Measurements from ENCODE around the gene KIF17.

Gene KIF17

DNA sequence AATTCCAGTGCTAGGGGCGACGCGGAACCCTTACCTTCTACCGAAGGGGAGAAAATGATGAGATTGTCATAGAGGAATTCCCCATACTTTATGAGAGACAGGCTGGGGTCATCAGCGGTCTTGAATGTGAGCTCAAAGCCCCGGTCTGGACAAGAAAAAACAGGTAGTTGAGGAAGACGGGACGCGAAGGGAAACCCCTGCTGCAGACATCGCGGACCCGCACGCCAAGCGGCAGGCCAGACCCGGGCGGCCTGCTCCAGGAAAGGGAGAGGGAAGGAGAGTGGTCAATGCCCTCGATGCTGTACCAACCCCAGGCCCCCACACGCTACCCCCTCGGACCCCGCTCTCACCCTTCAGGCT is 57.0 kb downstream of the KIF17 start:
- peak; percentile 5 for DNase-seq (ENCODE audit: low read depth)

DNA sequence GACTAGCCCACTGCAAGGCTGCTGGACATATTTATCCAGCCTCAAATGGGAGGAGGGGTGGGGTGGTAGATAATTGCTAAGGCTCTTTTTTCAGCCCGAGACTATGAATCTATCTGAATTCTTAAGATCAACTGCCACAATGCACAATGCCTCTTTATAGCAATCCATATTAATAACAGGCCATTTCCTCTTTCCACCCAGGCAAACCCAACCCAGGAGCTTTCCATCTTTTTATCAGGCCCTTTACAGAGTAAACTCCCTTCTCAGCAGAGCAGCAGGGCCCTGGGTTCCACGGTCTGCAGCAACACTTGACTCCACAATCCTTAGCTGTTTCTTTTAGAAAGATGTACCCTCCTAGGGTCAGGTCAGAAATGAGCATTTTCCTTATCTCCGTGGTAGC is 57.4 kb downstream of the KIF17 start:
- DNase-seq (ENCODE audit: low read depth), result no peak

DNA sequence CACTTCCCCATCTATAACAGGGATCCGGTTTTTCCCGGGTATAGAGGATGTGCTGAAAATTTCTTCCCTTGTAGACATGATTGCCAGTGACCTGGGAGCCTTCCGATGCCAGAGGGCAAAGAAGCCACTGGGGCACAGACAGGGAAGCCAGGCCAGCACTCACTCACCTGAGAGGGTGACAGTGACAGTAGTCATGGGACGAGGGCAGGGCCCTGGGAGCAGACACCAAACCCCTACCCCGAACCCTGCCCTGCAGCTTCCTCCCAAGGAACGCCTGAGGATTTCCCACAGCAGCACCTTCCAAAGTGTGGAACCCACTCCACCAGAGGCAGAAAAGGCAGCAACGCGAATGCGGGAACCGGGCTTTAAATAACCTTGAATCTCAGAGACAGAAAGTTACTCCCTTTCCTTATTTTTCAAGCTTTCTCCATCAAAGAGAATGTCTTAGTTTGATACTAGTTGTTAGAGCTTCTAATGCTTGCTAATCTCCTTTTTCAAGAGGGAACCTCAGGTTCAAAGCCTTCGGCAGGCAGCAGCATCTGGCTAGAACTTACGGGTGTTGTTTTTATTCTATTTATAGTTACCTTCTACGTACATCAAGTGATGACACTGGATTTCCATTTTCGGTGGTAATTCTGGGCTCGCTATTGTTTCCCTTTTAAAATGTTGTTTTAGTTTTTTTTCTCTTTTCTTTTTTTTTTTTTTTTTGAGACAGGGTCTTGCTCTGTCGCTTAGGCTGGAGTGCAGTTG is 59.5 kb downstream of the KIF17 start:
- no peak for DNase-seq (ENCODE audit: low read depth)

DNA sequence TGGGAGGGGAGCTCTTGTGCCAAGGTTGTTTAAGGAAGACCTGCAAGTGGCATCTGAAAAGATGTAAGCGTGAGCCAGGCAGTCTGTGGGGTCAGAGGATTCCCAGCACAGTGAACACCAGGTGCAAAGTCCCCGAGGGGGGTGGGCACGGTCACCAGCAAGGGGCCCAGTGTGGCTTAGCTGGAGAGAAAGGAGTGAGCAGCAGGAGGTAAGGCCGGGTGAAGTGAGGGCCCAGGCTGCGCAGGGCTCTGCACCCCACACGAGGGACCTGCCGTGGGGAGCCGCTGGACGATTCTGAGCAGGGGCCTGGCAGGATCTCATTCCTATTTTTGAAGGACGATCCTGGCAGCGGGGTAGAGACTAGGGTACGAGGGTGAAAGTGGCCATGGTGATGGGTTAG is 60.8 kb downstream of the KIF17 start:
- no peak for DNase-seq (ENCODE audit: low read depth)

DNA sequence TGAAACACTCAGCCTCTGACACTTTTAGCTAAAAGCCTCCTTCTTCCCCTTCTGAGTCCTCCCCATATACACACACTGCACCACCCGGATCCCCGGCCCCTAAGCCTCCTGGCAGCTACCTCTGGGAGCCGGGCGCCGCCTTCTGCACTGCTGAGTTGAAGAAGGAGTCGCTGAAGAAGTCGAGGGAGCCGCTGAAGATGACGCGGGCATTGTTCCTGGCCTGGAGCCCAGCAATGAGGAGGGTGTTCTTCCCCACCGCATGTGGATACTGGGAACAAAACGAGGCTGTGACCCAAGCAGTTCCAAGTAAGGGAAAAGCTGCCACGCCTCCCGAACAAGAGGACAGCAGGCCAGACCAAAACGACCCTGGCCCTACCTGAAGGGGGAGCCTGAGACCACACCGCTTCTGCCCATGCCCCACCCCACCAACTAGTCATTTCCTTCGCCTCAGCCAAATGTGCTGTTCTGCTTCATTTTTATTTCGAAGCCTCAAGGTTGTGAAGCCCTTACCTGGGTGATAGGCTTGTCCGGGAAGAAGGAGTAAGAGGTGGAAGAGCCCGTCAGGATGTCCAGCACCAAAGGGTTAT is 63.6 kb downstream of the KIF17 start:
- no peak for DNase-seq (ENCODE audit: low read depth)

DNA sequence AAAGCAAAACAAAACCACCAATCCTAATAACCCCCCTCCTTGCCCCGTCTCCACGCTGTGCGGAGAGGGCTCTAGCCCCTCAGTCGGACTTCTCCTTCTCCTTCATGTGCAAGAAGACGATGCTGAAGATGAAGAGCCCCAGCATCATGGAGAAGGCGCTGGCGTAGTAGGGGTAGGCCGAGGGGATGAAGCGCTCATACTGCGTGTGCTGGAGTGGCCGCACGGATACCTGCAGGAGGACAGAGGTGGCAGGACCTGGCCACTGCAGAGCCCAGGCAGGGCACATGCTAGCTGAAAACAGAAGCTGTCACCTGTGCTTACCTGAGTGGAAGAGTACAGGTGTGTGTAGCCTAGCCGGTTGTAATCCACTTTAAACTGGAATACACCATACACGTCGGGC is 65.5 kb downstream of the KIF17 start:
- DNase-seq (ENCODE audit: low read depth), result no peak

DNA sequence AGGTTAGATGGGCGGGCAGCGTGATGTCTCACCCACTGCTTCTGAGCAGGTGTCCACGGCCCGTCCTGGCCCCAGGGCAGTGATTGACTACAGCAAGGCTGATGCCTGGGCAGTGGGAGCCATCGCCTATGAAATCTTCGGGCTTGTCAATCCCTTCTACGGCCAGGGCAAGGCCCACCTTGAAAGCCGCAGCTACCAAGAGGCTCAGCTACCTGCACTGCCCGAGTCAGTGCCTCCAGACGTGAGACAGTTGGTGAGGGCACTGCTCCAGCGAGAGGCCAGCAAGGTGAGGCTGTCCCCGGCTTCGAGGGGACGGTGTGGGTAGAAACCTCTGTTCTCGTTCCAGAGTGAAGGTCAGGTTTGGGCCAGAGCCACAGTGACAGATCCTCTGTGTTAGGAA is 68.9 kb downstream of the KIF17 start:
- no peak for DNase-seq (ENCODE audit: low read depth)

DNA sequence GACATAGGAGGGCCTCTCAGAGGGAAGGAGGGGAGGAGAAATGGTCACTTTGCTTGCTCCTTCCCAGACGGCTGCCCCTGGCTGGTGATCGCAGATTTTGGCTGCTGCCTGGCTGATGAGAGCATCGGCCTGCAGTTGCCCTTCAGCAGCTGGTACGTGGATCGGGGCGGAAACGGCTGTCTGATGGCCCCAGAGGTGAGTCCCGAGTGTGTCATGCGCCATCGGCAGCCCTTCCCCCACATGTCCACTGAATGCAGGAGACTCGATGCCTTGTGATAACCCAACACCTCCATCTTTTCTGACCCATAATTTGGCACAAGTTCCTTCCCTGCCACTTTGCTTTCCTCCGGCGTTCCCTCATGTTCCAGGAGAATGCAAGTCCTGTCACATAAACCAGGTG is 69.4 kb downstream of the KIF17 start:
- DNase-seq (ENCODE audit: low read depth), result no peak

DNA sequence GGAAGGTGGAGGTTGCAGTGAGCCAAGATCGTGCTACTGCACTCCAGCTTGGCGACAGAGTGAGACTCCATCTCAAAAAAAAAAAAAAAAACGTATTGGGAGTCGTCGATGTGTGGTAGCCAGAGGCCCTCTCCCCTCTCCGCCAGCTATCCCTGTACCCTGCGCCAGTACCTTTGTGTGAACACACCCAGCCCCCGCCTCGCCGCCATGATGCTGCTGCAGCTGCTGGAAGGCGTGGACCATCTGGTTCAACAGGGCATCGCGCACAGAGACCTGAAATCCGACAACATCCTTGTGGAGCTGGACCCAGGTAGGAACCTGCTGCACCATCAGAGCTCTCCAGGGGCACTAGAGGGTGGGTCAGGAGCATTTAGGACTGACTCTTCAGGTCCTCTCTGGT is 72.4 kb downstream of the KIF17 start:
- DNase-seq (ENCODE audit: low read depth), result no peak

DNA sequence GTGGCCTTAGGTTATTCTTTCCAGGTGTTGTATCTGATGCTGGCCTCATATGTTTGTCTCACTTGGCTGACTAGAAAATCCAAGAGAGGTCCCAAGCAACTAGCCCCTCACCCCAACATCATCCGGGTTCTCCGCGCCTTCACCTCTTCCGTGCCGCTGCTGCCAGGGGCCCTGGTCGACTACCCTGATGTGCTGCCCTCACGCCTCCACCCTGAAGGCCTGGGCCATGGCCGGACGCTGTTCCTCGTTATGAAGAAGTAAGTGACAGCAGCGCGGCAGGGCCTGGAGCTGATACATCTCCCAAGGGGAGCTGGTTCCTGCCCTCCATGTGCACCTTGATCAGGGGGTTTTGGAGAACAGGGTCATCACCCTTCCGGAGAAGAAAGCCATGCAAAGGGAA is 73.4 kb downstream of the KIF17 start:
- DNase-seq (ENCODE audit: low read depth), result no peak

DNA sequence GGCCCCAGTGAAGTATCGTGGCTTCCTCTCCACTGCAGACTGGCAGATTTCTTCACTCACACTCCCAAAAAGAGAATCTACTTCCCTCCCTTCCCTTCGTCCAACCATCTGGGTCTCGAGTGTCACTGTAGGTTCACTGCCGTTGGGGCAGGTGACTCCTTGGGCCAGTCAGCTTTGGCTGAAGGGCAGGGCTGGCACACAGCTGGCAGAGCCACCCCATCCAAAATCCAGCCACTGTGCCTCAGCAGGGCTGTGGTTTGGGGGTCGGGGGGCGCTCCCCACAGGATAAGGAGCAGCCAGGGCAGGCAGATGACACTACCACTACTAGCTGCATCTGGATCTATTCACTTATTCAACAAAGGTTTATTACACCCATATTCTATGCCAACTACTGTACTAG is 74.7 kb downstream of the KIF17 start:
- DNase-seq (ENCODE audit: low read depth), result no peak

DNA sequence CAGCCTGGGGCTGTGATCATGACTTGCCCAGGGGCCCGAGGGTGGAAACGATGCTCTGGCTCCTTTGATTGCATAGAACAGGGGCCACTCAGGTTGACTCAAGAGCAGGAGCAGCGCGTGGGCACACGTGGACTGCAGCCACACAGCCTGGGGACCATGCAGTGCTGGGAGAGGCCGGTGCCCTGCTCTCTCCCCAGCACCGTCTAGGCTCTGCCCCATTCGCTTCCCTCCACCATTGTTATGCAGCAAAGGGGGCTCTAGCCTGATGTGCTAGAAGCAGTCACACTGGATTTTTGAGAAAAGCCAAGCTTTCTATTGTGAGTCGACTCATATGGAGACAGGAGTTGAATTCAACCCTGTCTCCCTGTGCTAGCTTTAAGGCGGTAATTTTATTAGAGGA is 75.8 kb downstream of the KIF17 start:
- no peak for DNase-seq (ENCODE audit: low read depth)

DNA sequence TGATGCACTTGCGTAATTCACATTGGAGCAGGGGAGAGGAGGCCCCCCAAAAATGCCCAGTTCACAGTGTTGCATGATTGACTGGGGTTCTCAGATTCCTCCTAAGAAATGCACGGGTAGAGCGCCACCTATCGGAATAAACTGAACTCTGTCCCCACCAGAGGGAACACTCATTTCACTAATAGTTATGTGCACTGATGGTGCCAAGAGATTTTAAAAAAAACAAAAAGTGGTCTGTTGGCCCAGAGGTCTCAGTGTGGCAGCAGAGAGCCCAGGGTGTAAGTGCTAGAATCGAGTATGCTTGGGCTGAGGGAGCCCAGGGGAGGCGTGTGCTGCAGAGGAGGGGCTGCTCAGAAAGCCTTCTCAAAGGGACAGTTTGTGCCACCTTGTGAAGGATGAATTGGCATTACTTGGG is 77.6 kb downstream of the KIF17 start:
- DNase-seq (ENCODE audit: low read depth), result peak; percentile 34

DNA sequence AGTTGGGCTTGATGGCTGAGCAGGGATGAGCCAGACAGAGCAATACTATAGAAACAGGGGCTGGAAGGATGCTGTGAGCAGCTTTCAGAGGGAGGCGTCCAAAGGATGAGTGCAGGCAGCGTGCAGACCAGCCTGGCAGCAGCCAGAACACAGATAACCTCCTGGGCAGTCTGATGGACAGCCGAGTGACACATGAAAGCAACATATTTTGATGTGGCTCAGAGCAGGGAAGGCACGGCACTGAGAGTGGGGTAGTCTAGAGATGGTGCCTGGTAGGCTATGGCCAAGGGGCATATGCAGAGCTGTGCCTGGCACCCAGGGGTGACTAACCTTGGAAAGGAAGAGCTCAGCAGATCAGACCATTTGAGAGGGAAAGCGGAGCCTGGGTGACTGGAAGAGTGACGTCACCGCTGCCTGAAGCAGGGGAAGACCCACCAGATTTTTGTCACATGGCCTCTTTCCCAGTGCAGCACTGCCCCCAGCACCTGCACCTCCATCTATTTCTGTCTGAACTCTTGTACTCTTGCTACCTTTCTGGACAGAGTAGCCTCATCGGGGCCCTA is 80.9 kb downstream of the KIF17 start:
- DNase-seq (ENCODE audit: low read depth), result no peak

DNA sequence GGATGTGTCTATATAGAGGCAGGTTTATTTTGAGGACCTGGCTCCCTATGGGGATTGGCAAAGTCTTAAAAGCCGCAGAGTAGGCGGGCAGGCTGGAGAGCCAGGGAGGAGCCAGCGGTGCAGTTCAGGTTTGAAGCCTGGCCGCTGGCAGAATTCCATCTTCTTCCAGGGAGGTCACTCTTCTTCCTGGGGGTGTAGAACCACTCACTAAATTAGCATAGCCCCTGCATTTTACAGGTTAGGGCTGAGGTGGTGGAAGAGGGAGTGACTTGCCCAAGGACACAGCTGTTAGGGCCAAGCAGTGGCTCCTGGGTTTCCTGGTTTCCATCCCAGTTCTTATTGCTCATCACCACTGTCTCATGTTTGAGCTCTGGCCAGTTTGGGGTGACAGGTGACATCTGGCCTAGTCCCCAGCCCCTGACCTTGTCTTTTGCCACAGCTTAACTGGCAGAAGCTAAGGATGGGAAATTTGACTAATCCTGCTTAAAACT is 83.2 kb downstream of the KIF17 start:
- no peak for DNase-seq (ENCODE audit: low read depth)

DNA sequence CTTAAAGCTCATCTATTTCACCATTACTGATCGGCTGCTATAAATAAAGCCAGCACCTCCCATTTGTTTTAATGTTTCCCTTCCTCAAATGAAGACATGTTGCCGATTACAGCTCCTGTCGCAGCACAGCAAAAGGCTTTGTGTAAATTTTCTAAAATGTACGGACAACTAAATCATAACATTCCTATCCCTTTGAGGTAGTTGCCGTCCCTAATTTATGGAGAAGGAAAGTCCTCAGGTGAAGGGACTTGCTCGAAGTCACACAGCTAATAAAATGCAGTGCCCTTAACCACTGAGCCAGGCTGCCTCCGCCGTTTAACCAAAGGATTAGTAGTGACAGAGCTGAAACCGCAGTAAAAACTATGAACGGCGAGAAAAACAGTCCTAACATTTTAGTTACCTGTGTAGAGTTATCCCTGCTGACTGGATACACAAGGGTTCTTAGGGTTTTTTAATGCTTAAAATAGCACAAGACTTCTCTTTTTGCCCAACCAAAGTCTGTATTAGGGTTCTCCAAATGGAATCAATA is 83.7 kb downstream of the KIF17 start:
- no peak for DNase-seq (ENCODE audit: low read depth)

DNA sequence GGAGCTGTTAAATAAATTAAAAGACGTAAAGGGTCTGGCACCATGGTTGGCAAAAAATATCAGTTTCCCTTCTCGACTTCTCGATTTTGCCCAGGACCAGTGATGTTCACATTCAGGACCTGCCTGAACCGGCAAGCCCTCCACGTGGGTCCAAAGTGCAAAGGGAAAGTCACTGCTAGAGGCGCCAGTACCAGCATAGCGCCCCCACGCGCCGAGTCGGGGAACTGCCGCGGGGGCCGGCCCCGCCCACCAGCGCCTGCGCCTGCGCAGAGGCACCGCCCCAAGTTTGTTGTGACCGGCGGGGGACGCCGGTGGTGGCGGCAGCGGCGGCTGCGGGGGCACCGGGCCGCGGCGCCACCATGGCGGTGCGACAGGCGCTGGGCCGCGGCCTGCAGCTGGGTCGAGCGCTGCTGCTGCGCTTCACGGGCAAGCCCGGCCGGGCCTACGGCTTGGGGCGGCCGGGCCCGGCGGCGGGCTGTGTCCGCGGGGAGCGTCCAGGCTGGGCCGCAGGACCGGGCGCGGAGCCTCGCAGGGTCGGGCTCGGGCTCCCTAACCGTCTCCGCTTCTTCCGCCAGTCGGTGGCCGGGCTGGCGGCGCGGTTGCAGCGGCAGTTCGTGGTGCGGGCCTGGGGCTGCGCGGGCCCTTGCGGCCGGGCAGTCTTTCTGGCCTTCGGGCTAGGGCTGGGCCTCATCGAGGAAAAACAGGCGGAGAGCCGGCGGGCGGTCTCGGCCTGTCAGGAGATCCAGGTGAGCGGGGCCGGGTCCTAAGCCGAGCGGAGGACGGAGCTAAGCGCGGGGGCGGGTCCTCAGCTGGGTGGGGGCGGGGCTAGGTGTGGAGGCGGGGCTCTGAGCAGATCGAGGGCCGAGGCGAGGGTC is 84.4 kb downstream of the KIF17 start, which contains the start of gene PINK1:
TSS of gene PINK1 (plus strand) at position 269 of the 875 bp plus-strand sequence. CDS start at position 360, 91 bp downstream.
- peak; percentile 82 for DNase-seq (ENCODE audit: low read depth)

DNA sequence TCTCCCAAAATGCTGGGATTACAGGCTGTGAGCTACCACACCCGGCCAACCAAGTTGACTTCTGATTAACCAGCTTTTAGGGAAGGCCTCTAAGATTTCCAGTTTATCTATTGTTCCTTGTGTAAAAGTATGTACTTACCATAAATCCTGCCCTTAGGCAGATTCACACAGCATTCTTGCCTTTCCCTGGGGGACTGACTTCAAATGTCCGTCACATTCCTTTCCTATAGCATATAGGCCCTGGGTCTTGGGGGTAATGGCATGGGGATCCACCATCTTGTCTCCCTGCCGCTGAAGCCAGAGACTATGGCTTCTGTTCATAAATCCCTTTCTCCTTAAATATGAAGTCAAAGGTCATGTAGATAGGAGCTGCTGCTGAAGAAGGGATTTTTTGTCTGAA is 85.4 kb downstream of the KIF17 start:
- no peak for DNase-seq (ENCODE audit: low read depth)

DNA sequence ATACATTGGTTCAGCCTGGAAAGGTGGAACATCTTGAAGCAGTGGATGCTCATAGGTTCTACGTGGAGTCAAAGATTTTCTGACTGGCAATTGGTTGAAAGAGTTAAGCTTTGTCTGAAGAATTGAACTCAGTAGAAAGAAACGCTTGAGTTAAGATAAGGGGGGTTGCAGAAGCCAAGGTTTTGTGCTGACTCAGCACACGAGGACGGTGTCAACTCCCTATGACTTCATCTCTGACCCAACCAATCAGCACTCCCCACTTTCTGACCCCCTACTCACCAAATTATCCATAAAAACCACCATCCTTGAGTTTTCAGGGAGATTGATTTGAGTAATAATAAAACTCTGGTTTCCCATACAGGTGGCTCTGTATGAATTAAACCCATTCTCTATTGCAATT is 87.1 kb downstream of the KIF17 start:
- DNase-seq (ENCODE audit: low read depth), result no peak

DNA sequence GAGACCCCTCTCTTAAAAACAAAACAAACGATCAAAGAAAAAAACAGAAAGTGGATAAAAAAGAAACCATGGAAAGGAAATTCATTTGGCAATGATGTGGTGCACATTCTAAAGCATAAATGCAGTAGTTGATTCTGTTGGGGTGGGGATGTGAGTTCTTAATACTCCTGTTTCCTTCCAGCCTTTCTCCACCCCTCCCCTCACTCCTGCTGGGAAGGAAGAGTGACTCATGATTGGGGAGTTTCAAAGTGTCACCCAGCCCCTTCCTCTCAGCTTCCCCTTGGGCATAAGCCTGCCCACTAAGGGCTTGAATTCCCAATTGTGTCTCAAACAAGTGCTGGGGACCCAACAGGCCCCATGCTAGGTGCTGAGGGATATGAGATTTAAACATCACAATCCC is 91.3 kb downstream of the KIF17 start:
- DNase-seq (ENCODE audit: low read depth), result no peak

DNA sequence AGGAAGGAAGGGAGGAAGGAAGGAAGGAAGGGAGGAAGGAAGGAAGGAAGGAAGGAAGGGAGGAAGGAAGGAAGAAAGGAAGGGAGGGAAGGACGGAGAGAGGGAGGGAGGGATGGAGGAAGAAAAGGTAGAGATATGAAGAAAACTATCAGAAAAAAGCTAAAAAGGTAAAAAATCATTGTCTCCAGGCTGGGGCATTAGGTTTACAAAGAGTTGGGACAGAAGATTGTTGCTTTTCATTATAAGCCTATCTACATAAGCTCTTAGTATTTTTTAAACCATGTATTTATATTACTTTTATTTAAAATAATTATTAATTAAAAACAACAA is 91.7 kb downstream of the KIF17 start:
- no peak for DNase-seq (ENCODE audit: low read depth)

Data from activated T-cell treated with anti-CD3 and anti-CD28 coated beads for 1 hour (primary cell).